Stomach smooth muscle (tissue), 2 donors: ENCODE results near the gene RPL36A.
A peak's percentile ranks its signal among the peaks of the same experiment; 100 is the strongest.

Source experiments
- H3K27ac ChIP-seq: one replicate; pipeline ENCODE4 v1.7.0; 2013; ENCODE audit warnings: mild to moderate bottlenecking, low read length, inconsistent platforms
- H3K27me3 ChIP-seq, 2 donors: one replicate each; pipeline ENCODE4 v1.7.0; 2013; ENCODE audit warnings: low read length in 2 of 2; ENCODE audit not compliant: insufficient read depth in 2 of 2, control insufficient read depth in 1 of 2
- H3K36me3 ChIP-seq, 2 donors: one replicate each; pipeline ENCODE4 v1.7.0; 2013; ENCODE audit warnings: low read length in 2 of 2; ENCODE audit not compliant: control insufficient read depth in 2 of 2, insufficient read depth in 2 of 2
- H3K4me1 ChIP-seq: one replicate; pipeline ENCODE4 v1.7.0; 2013; ENCODE audit warnings: low read length; ENCODE audit not compliant: control insufficient read depth, insufficient read depth
- H3K4me3 ChIP-seq, 2 donors: one replicate each; pipeline ENCODE4 v1.7.0; 2013; ENCODE audit warnings: low read length in 2 of 2
- H3K9ac ChIP-seq, 2 donors: one replicate each; pipeline ENCODE4 v1.7.0; 2013; ENCODE audit warnings: low read length in 2 of 2, mild to moderate bottlenecking in 1 of 2
- H3K9me3 ChIP-seq, 2 donors: one replicate each; pipeline ENCODE4 v1.7.0; 2013; ENCODE audit warnings: low read length in 2 of 2; ENCODE audit not compliant: control insufficient read depth in 2 of 2
- donor health status: healthy.
- donor health status: Pancreatic carcinoma.

RPL36A gene

DNA sequence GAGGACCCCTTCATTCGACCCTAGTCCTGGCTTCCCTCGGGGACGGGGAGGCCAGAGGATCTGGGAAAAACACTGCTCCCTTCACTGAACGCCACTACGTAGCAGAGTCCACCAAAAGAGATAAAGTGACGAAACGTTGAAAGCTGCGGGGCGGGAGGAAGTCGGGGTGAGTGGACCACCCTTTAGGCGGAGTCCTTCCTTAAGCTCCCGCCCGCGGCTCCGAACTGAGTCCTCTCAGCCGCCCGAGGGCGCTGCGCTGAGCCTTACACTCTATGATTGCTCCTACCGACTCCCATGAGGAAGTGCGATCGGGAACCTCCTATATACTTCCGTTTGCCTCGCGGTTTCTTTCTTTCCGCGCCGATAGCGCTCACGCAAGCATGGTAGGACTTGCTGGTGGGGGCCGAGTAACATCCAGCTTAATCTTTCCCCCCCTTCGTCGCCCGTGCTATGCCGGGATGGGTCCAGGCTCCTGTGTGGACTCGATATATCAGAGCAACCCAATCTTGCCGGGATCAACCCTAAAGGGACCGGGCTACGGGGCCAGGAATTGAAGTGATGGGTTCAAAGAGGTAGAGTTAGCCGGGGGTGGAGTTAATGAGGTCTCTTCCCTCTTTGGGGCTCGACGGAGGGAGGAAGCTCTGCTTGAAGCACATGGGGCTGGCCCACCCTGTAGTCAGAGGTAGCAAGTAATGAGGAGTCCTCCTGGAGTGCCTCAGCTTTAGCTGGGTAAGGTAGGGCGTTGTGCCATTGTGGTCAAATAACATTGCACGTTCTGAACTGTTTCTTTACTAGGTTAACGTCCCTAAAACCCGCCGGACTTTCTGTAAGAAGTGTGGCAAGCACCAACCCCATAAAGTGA lies at the start of gene RPL36A:
RPL36A (plus strand) TSS at position 348 of the 862 bp plus-strand sequence; CDS start at position 381, 33 bp downstream.
- Histone ChIP-seq H3K36me3 (peaks cover 0 to 4% of the 10 kb centered on the region in 2 donors), H3K4me1 (peaks cover 3% of the 10 kb centered on the region), H3K27ac (peak within 1 kb of the TSS; percentile 58), H3K4me3 (peak within 1 kb of the TSS; percentile 75), H3K9ac (peak within 1 kb of the TSS; percentile 64 to 76), H3K9me3 (no peaks in the 10 kb centered on the region), H3K27me3 (peaks cover 0 to 2% of the 10 kb centered on the region in 2 donors)

GRCh38 chrX:101347859-101348451 lies 42.9 kb upstream of the RPL36A start:
- peak overlapping the region; percentile 60 to 72 for H3K9ac ChIP-seq
- no peaks in the 10 kb centered on the region for H3K4me1 ChIP-seq
- no peaks in the 10 kb centered on the region for H3K9me3 ChIP-seq
- peak overlapping the region; percentile 78 to 82 for H3K4me3 ChIP-seq
- peaks cover 0 to 2% of the 10 kb centered on the region in 2 donors for H3K36me3 ChIP-seq
- no peak overlapping the region for H3K27ac ChIP-seq
- H3K27me3 ChIP-seq: no peaks in the 10 kb centered on the region

- Histone ChIP-seq H3K36me3 (peaks cover 0 to 2% of the 10 kb centered on the region in 2 donors), H3K4me3 (peak within 1 kb of the TSS; percentile 78 to 82), H3K27ac (peak within 1 kb of the TSS; percentile 71), H3K27me3 (no peaks in the 10 kb centered on the region), H3K4me1 (no peaks in the 10 kb centered on the region), H3K9ac (peak within 1 kb of the TSS; percentile 72 to 73), H3K9me3 (no peaks in the 10 kb centered on the region)
Observed at GRCh38 chrX:101348452-101349192, 42.2 kb upstream of the RPL36A start, which contains the start of gene TIMM8A. Gene TIMM8A (minus strand): TSS chrX:101348742. CDS start chrX:101348664, 78 bp downstream.

GRCh38 chrX:101349193-101349562 lies 41.6 kb upstream of the RPL36A start:
- H3K4me1 ChIP-seq: no peaks in the 10 kb centered on the region
- H3K36me3 ChIP-seq: peaks cover 0 to 2% of the 10 kb centered on the region in 2 donors
- H3K9ac ChIP-seq: peak overlapping the region; percentile 72 to 73
- no peaks in the 10 kb centered on the region for H3K9me3 ChIP-seq
- peak overlapping the region; percentile 78 to 82 for H3K4me3 ChIP-seq
- no peaks in the 10 kb centered on the region for H3K27me3 ChIP-seq
- H3K27ac ChIP-seq: no peak overlapping the region

DNA sequence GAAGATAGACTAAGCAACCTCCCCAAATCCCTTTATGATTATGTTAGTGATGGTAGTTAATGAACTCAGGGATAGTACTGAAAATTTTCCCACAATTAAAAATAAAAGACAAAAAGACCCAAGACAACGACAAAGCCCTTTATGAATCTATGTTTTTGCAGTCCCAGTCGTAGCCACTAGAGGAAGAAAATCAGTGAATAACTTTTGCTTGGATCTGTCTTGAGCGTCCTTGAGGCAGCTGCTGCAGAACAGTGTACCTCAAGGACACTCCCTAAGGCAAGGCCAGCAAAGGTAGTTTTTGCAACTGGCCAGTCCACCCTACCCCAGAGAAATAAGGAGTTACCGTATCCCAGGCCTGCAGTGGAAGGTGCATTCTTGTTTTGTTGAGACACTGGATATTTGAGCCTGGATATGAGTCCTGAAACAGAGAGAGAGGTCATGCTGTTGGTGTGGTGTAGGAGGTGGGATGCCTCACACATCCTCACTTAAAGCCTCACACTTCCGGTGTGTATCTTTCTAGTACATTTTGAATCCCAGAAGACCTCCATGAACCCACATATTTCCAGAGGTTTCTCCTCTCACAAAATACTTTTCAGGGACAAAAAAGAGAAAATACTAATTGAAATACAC lies 33.5 kb upstream of the RPL36A start:
- Histone ChIP-seq H3K4me1 (no peaks in the 10 kb centered on the region), H3K36me3 (no peaks in the 10 kb centered on the region), H3K9ac (no peak overlapping the region), H3K27ac (no peak overlapping the region), H3K9me3 (no peaks in the 10 kb centered on the region), H3K4me3 (no peak overlapping the region), H3K27me3 (peaks cover 0 to 20% of the 10 kb centered on the region in 2 donors)

DNA sequence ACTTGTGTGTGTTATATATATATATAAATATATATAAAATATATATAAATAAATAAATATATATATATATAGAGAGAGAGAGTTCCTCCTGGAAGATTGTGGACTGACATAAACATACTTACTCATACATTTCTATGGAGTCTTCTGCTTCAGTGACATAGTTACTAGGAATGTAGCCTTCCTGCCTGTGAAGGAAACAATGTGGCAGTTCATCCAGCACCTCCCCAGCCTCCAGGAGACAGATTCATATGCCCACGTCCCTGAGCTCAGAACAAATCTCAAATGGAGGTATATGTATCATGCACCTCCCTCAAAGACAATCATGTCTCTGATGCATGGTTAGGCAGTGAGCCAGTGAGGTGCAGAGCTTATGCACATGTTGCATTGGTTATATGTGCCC lies 30.8 kb upstream of the RPL36A start:
- Histone ChIP-seq H3K9me3 (no peaks in the 10 kb centered on the region), H3K4me3 (no peak overlapping the region), H3K4me1 (no peaks in the 10 kb centered on the region), H3K27ac (no peak overlapping the region), H3K27me3 (peaks cover 0 to 26% of the 10 kb centered on the region in 2 donors), H3K36me3 (no peaks in the 10 kb centered on the region), H3K9ac (no peak overlapping the region)

DNA sequence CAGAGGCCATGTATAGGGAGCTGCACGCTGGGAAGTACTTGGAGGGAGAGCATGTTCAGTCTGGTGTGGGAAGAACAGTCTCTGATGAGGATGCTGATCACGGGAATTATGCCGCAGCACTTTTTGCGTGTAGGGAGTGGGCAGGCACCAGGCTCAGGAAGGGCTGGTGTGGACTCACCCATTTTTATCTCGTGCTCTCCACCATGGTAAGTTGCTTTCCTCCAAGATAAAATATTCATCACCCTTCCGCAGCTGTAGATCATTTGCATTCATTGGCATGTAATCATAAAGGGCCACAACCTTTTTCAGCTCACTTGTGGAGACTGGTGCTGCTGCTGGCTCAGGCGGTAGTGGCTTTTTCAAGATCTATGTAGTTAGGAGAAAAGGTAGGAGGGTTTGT lies 30.4 kb upstream of the RPL36A start:
- Histone ChIP-seq H3K27ac (no peak overlapping the region), H3K9me3 (no peaks in the 10 kb centered on the region), H3K4me1 (no peaks in the 10 kb centered on the region), H3K4me3 (no peak overlapping the region), H3K27me3 (peaks cover 0 to 26% of the 10 kb centered on the region in 2 donors), H3K36me3 (no peaks in the 10 kb centered on the region), H3K9ac (no peak overlapping the region)

DNA sequence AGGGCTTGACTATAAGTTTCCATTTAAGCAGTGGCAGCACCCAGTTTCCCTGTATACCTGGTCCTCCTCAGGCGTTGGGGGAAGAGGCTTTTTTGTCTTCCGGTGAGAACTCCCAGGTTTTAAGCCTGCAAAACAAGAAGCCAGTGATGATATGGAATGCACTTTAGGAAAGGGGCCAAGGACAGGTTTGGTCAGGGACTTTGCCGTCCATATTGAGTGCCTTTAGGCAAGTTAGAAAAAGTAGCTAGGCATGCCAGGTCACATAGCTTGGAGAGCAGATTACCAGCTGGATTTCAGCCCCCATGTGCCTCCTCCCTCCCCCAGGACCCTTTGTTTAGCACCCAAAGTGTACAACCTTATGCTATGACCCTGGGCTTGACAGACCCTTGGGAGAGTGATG lies 28.7 kb upstream of the RPL36A start:
- H3K27ac ChIP-seq: no peak overlapping the region
- H3K27me3 ChIP-seq: peaks cover 0 to 22% of the 10 kb centered on the region in 2 donors
- no peaks in the 10 kb centered on the region for H3K9me3 ChIP-seq
- H3K9ac ChIP-seq: no peak overlapping the region
- H3K36me3 ChIP-seq: no peaks in the 10 kb centered on the region
- H3K4me3 ChIP-seq: no peak overlapping the region
- H3K4me1 ChIP-seq: no peaks in the 10 kb centered on the region

- H3K9ac ChIP-seq: no peak overlapping the region
- H3K4me1 ChIP-seq: no peaks in the 10 kb centered on the region
- H3K9me3 ChIP-seq: no peaks in the 10 kb centered on the region
- peaks cover 0 to 20% of the 10 kb centered on the region in 2 donors for H3K27me3 ChIP-seq
- no peak overlapping the region for H3K27ac ChIP-seq
- H3K4me3 ChIP-seq: no peak overlapping the region
- no peaks in the 10 kb centered on the region for H3K36me3 ChIP-seq
Observed at GRCh38 chrX:101362757-101363156, 28.1 kb upstream of the RPL36A start.

DNA sequence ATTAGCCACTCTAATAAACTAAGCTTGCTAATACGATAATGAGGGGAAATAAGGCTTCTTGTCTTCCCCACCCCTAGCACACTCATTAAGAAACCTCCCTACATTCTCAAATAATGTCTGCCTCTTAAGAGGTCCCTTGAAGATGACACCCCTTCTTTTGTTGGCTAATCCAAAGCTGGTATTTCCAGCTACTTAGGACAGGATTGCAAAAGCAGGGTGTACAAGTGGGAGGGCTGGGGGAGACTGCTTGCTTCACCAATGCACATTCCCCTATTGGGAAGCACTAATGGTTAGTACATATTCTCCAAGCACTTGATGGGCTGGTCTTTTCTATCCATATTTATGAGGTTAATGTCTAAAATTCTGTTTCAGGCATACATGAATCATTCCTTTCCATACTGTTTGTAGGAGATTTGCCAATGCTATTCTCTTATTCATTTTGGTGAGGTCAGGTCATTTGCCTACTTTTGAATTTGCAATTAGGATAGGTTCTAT lies 25.5 kb upstream of the RPL36A start:
- Histone ChIP-seq H3K27ac (no peak overlapping the region), H3K4me3 (no peak overlapping the region), H3K27me3 (peaks cover 0 to 9% of the 10 kb centered on the region in 2 donors), H3K4me1 (no peaks in the 10 kb centered on the region), H3K36me3 (no peaks in the 10 kb centered on the region), H3K9me3 (no peaks in the 10 kb centered on the region), H3K9ac (no peak overlapping the region)
